Lower lobe of right lung (tissue), 2 donors: ENCODE data around the gene ATP11C. TPM values are rescaled to one million over a fixed set of nuclear protein-coding genes. Genes with fewer than 3 reads are reported as not detected.

Experiments
- ATAC-seq, 2 donors: fragments of 200-7000 bp; cut with Tn5 transposase; one replicate each; pipeline ENCODE4 v1.9.1; 2020 to 2022; ENCODE audit warnings: mild to moderate bottlenecking in 2 of 2, moderate library complexity in 2 of 2
- DNase-seq: peaks from one replicate; pipeline ENCODE4 v3.0.0-alpha.2; 2020
- H3K27ac ChIP-seq: fragments of 200-600 bp; one replicate; pipeline ENCODE4 v1.8.0; 2022
- H3K27me3 ChIP-seq: fragments of 200-600 bp; one replicate; pipeline ENCODE4 v1.8.0; 2022; ENCODE audit warnings: low read depth
- H3K36me3 ChIP-seq: fragments of 200-600 bp; one replicate; pipeline ENCODE4 v1.8.0; 2022; ENCODE audit warnings: mild to moderate bottlenecking
- H3K4me1 ChIP-seq: fragments of 200-600 bp; one replicate; pipeline ENCODE4 v1.8.0; 2022
- H3K4me3 ChIP-seq: fragments of 200-600 bp; one replicate; pipeline ENCODE4 v1.8.0; 2022; ENCODE audit warnings: mild to moderate bottlenecking
- H3K9me3 ChIP-seq: fragments of 200-600 bp; one replicate; pipeline ENCODE4 v1.8.0; 2022
- intact Hi-C: fragments of 100-400 bp; cut with DNase I; formaldehyde crosslinking; loops from one replicate; pipeline ENCODE4 v1.11.0; 2022
- total RNA-seq: library from RNA; stranded (reverse); fragmentation: NEBNext Ultra II Directional; extraction: Animal tissue kit (Norgen Biotek cat#: 25700); gene quantifications from one replicate; pipeline ENCODE4 v1.2.1, GENCODE V29; 2021
- TF ChIP-seq, protein P1 (sequence below): fragments of 200-600 bp; IDR thresholded peaks from one replicate; pipeline ENCODE4 v1.8.0; 2022; ENCODE audit warnings: antibody characterized with exemption, mild to moderate bottlenecking
- donor health status: DM: no; HTN: yes; CAD: no; lungs with severe emphysema.

Gene ATP11C
- total RNA-seq, 1 donor from 2014 or later, result 14.2 TPM

DNA sequence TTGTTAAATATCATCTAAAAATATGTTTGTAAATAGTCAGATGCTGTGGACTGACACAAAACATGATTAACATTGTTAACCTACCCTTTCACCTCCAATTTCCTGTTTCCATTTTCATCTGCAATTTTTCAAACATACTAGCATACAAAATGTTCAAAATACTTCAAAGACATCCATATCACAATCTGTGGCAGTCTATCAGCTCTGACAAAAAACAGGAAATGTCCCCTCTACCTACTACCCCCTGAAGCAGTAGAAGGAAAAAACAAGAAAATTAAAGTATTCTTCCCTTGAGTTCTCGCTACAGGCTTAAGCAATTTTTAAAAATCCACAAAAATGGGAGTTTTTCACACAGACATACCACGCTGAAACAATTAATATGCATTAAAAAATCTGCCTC lies 116.6 kb downstream of the ATP11C start:
- ATAC-seq (no peak), DNase-seq (no peak)
- Histone ChIP-seq H3K27me3 (no peaks in the 10 kb centered on the region), H3K9me3 (no peaks in the 10 kb centered on the region), H3K36me3 (no peaks in the 10 kb centered on the region), H3K27ac (no peak overlapping the region), H3K4me1 (no peaks in the 10 kb centered on the region), H3K4me3 (no peak overlapping the region)
- TF ChIP-seq, protein P1, sequence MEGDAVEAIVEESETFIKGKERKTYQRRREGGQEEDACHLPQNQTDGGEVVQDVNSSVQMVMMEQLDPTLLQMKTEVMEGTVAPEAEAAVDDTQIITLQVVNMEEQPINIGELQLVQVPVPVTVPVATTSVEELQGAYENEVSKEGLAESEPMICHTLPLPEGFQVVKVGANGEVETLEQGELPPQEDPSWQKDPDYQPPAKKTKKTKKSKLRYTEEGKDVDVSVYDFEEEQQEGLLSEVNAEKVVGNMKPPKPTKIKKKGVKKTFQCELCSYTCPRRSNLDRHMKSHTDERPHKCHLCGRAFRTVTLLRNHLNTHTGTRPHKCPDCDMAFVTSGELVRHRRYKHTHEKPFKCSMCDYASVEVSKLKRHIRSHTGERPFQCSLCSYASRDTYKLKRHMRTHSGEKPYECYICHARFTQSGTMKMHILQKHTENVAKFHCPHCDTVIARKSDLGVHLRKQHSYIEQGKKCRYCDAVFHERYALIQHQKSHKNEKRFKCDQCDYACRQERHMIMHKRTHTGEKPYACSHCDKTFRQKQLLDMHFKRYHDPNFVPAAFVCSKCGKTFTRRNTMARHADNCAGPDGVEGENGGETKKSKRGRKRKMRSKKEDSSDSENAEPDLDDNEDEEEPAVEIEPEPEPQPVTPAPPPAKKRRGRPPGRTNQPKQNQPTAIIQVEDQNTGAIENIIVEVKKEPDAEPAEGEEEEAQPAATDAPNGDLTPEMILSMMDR, result no peak
- intact Hi-C loops, result no loop called here

DNA sequence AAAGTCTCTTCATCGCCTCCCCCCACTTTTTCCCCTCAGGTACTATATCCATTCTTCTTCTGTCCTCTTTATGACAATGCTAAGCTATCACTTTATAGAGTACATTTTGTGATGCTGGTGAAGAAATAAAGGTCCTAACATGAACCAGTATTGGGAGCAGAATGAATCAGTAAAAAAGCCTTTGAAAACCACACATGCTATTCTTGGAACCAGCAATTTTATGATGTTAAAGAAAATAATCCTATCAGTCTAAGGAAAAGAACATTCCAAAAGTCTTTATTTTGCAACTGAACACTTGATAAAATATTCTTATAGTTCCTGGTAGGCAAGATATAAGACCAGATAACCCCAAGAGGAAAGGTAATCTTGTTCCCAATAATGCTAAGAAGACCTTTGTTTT lies 117.1 kb downstream of the ATP11C start:
- intact Hi-C loops, result no loop called here
- TF ChIP-seq, protein P1, result no peak

DNA sequence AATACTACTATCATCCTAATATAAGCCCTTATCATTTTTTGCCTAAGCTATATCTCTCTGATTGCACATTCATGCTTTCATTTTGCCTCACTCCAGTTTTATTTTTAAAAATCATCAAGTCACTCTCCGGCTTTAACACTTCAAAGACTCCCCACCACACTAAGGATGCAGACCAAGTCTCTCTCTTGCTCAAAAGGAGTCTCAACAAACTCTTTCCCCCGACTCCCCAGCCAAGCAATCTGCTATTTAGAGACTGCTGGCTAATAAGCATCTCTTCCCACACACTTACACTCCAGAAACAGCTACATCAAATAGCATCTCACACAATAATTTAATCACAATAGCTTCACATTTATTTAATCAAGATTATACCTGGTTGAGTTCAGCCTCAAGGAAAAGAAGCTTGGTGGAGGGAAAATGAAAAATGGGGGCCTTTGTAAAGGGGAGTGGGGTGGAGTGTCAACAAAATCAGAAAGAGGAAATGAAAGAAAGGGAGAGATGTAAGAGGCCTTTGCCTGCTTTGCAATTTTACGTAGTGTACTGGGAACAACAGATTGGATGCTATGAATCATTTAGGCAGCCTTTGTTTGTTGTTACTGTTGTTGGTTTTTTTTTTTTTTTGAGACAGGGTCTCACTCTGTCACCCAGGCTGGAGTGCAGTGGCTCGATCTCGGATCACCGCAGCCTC lies 120.8 kb downstream of the ATP11C start:
- Histone ChIP-seq H3K9me3 (no peaks in the 10 kb centered on the region), H3K27ac (no peak overlapping the region), H3K4me1 (no peaks in the 10 kb centered on the region), H3K4me3 (no peak overlapping the region), H3K27me3 (no peaks in the 10 kb centered on the region), H3K36me3 (no peaks in the 10 kb centered on the region)
- TF ChIP-seq, protein P1, result no peak
- no peak for ATAC-seq
- intact Hi-C loops, result no loop called here
- no peak for DNase-seq

More for the DNA sequence above, 117.1 kb downstream of the ATP11C start:
- no peak for ATAC-seq
- no peaks in the 10 kb centered on the region for H3K36me3 ChIP-seq
- H3K4me3 ChIP-seq, result no peak overlapping the region
- no peak overlapping the region for H3K27ac ChIP-seq
- no peaks in the 10 kb centered on the region for H3K4me1 ChIP-seq
- no peak for DNase-seq
- H3K9me3 ChIP-seq, result no peaks in the 10 kb centered on the region
- no peaks in the 10 kb centered on the region for H3K27me3 ChIP-seq

DNA sequence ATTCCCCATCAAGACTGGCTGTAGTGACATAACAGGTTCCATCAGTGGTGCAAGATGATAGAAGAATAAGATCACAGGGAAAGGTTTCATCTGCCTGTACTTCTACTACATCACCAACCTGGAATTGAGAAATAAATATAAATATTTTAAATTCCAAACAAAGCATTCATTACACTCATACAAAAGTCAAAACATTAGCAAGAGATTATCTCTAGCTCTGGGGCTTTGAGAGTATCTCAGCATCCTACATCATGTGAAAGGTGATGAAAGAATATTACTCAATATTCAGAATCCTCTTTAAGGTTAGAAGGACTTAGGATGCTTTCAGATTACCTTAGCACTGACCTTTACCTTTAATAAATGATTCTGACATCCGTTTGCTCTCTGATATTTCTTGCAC lies 128.4 kb downstream of the ATP11C start:
- DNase-seq, result no peak
- intact Hi-C loops, result no loop called here
- Histone ChIP-seq H3K9me3 (no peaks in the 10 kb centered on the region), H3K27me3 (no peaks in the 10 kb centered on the region), H3K4me1 (no peaks in the 10 kb centered on the region), H3K36me3 (peaks cover 8% of the 10 kb centered on the region), H3K27ac (no peak overlapping the region), H3K4me3 (no peak overlapping the region)
- TF ChIP-seq, protein P1, result no peak
- ATAC-seq, result no peak

DNA sequence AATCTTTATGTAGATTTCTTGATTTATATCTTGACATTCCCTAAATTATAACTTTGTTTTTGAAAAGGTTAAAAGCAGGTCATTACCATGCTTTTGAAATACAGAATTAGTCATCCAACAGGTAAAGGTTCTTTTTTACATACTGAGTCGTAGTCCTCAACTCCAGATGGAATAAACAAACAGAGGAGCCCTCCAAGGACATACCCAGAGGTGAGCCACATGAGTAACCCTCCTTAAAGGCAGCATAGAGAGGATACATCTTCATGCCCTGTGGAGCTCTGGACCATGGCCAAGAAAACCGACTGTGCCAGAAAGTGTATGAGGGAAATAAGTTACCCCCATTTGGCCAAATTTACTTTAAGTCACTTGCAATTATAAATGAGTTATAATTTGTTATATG lies 129.6 kb downstream of the ATP11C start:
- Histone ChIP-seq H3K9me3 (no peaks in the 10 kb centered on the region), H3K27ac (no peak overlapping the region), H3K4me1 (no peaks in the 10 kb centered on the region), H3K36me3 (peaks cover 8% of the 10 kb centered on the region), H3K27me3 (no peaks in the 10 kb centered on the region), H3K4me3 (no peak overlapping the region)
- TF ChIP-seq, protein P1, result no peak
- DNase-seq, result no peak
- intact Hi-C loops, result no loop called here
- ATAC-seq, result no peak
